Endodermal cell (in vitro differentiated cells): ENCODE results near the gene SCLY. TPM values are rescaled to one million over a fixed set of nuclear protein-coding genes. Genes with fewer than 3 reads are reported as not detected.

ENCODE experiments used
- DNase-seq: peaks from one replicate; pipeline ENCODE4 v3.0.0-alpha.2; 2017
- H3K27ac ChIP-seq: 2 replicates; pipeline ENCODE4 v1.5.1; 2013; ENCODE audit warnings: mild to moderate bottlenecking, low read depth, low read length, moderate library complexity
- H3K27me3 ChIP-seq: 2 replicates; pipeline ENCODE4 v1.6.1; 2013; ENCODE audit warnings: mild to moderate bottlenecking, low read length, moderate library complexity; ENCODE audit not compliant: insufficient read depth, control insufficient read depth, poor library complexity, severe bottlenecking
- H3K36me3 ChIP-seq: 2 replicates; pipeline ENCODE4 v1.7.0; 2013; ENCODE audit warnings: mild to moderate bottlenecking, low read length, moderate library complexity; ENCODE audit not compliant: control insufficient read depth, insufficient read depth
- H3K4me1 ChIP-seq: one replicate; pipeline ENCODE4 v1.7.0; 2013; ENCODE audit warnings: low read length; ENCODE audit not compliant: control insufficient read depth, insufficient read depth
- H3K4me3 ChIP-seq: 2 replicates; pipeline ENCODE4 v1.5.1; 2013; ENCODE audit warnings: mild to moderate bottlenecking, low read length, moderate library complexity
- H3K9ac ChIP-seq: 2 replicates; pipeline ENCODE4 v1.6.1; 2013; ENCODE audit warnings: mild to moderate bottlenecking, low read length, moderate library complexity; ENCODE audit not compliant: poor library complexity, severe bottlenecking; ENCODE audit errors: extremely low read depth
- H3K9me3 ChIP-seq: 2 replicates; pipeline ENCODE4 v1.6.1; 2013; ENCODE audit warnings: mild to moderate bottlenecking, low read length, moderate library complexity; ENCODE audit not compliant: control insufficient read depth
- H3K27ac Mint-ChIP-seq: 2 replicates; pipeline ENCODE4 v1.8.0; 2020; ENCODE audit warnings: mixed read lengths
- H3K27me3 Mint-ChIP-seq: 2 replicates; pipeline ENCODE4 v1.8.0; 2021; ENCODE audit warnings: mild to moderate bottlenecking, mixed read lengths; ENCODE audit not compliant: insufficient read depth
- H3K36me3 Mint-ChIP-seq: 2 replicates; pipeline ENCODE4 v1.8.0; 2020; ENCODE audit warnings: low read depth, mixed read lengths
- H3K4me1 Mint-ChIP-seq: 2 replicates; pipeline ENCODE4 v1.8.0; 2020; ENCODE audit warnings: mixed read lengths
- H3K4me3 Mint-ChIP-seq: 2 replicates; pipeline ENCODE4 v1.8.0; 2020; ENCODE audit warnings: mild to moderate bottlenecking, moderate library complexity, mixed read lengths
- H3K9me3 Mint-ChIP-seq: 2 replicates; pipeline ENCODE4 v1.8.0; 2020; ENCODE audit warnings: mild to moderate bottlenecking, mixed read lengths
- WGBS, 2 experiments: methylation state at CpG; one replicate each; pipeline versions ENCODE4 v1.1.5 to v1.1.7; 2013; ENCODE audit warnings: missing lambda C conversion rate in 2 of 2, mixed read lengths in 1 of 2; ENCODE audit not compliant: insufficient coverage in 1 of 2, insufficient read length in 1 of 2; 5-methylcytosine and 5-hydroxymethylcytosine counted together
- total RNA-seq, 2 donors: library from RNA; stranded (reverse); fragmentation: NEBNext Ultra II Directional in 1 of 2; extraction: Animal tissue kit (Norgen Biotek cat#: 25700) in 1 of 2; gene quantifications; 2 replicates in 1 of 2; 3 replicates in 1 of 2; pipeline ENCODE4 v1.2.1, GENCODE V29; 2021
- TF ChIP-seq, protein P1 (sequence below): fragments of 200-600 bp; sonication (generic); conservative IDR thresholded peaks from 2 replicates; pipeline ENCODE4 v1.5.0; 2021; ENCODE audit warnings: antibody characterized with exemption, mild to moderate bottlenecking

Gene SCLY
- total RNA-seq, 2 donors from 2014 or later: 39.0 to 45.0 TPM

DNA sequence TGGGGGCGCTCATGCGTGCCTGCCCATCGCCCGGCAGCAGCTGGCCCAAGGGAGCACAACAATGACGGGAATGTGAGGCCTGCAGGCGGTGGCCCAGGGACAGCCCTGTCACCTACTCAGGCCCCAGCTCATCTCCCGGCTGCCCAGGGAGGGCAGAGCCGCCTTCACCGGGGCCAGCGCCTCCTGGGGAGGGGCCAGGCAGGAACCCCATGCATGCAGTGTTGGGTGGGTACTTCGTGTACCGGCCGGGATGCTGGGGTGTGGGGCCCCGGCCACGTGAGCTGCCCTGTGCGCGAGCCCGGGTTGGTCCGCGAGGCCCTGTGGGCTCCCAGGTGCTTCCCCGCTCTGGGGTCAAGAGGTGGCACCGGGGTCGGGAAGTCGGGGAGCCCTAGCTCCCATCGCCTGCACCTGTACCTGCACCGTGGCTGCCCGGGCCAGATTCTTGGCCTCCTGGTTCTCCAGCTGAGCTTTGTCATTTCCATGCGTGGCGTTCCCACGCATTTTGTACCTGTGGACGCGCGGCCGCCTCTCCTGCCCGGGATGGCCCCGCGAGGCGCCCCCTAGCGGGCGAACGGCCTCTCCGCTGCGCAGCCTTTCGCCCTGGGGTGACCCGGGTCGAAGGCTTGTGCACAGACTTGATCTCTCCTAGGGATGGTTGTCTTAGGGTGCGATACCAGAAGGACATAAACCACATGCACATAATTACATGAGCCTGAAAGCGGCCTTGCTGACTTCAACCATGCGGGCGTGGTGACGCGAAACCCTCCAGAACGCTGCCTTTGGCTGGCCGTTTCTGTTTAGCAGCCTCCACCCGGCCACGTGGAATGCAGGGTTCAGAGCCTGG is 78.6 kb downstream of the SCLY start:
- H3K27me3 Mint-ChIP-seq: no peaks in the 10 kb centered on the region
- Histone ChIP-seq H3K9ac (no peak overlapping the region), H3K4me1 (no peaks in the 10 kb centered on the region), H3K9me3 (no peaks in the 10 kb centered on the region), H3K27ac (no peak overlapping the region), H3K4me3 (no peak overlapping the region), H3K27me3 (no peaks in the 10 kb centered on the region), H3K36me3 (no peaks in the 10 kb centered on the region)
- 79 to 81% methylated on average over 42 to 56 of the region's 56 CpGs for WGBS, 2 experiments
- TF ChIP-seq, protein P1, sequence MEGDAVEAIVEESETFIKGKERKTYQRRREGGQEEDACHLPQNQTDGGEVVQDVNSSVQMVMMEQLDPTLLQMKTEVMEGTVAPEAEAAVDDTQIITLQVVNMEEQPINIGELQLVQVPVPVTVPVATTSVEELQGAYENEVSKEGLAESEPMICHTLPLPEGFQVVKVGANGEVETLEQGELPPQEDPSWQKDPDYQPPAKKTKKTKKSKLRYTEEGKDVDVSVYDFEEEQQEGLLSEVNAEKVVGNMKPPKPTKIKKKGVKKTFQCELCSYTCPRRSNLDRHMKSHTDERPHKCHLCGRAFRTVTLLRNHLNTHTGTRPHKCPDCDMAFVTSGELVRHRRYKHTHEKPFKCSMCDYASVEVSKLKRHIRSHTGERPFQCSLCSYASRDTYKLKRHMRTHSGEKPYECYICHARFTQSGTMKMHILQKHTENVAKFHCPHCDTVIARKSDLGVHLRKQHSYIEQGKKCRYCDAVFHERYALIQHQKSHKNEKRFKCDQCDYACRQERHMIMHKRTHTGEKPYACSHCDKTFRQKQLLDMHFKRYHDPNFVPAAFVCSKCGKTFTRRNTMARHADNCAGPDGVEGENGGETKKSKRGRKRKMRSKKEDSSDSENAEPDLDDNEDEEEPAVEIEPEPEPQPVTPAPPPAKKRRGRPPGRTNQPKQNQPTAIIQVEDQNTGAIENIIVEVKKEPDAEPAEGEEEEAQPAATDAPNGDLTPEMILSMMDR: peak; percentile 97
- H3K9me3 Mint-ChIP-seq: no peaks in the 10 kb centered on the region
- DNase-seq: peak; percentile 82
- H3K36me3 Mint-ChIP-seq: no peaks in the 10 kb centered on the region
- H3K4me1 Mint-ChIP-seq: no peaks in the 10 kb centered on the region
- H3K4me3 Mint-ChIP-seq: no peak overlapping the region
- no peak overlapping the region for H3K27ac Mint-ChIP-seq

DNA sequence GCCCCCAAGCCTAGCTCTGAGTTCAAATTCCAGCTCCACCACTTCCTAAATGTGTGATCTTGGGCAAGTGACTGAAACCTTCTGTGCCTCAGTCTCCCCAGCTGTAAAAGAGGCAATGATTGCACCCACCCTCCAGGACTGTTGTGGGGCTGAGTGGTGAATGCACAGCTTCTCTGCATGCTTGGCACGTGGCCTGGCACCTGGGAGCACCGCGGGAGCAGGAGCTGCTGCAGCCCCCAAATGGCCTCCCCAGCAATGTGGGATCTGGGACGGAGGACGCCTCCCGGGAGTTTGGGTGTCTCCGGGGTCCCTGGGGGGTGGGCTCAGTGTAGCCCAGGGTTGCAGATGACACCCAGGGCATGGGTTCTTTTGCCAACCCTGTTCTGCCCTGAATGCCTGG is 79.2 kb downstream of the SCLY start:
- DNase-seq: no peak
- Histone ChIP-seq H3K4me3 (no peak overlapping the region), H3K27ac (no peak overlapping the region), H3K9me3 (no peaks in the 10 kb centered on the region), H3K9ac (no peak overlapping the region), H3K27me3 (no peaks in the 10 kb centered on the region), H3K36me3 (no peaks in the 10 kb centered on the region), H3K4me1 (no peaks in the 10 kb centered on the region)
- Mint-ChIP-seq H3K36me3 (no peaks in the 10 kb centered on the region), H3K27me3 (no peaks in the 10 kb centered on the region), H3K4me1 (no peaks in the 10 kb centered on the region), H3K27ac (no peak overlapping the region), H3K4me3 (no peak overlapping the region), H3K9me3 (no peaks in the 10 kb centered on the region)
- 95 to 100% methylated on average over 2 to 7 of the region's 7 CpGs for WGBS, 2 experiments
- TF ChIP-seq, protein P1: no peak

DNA sequence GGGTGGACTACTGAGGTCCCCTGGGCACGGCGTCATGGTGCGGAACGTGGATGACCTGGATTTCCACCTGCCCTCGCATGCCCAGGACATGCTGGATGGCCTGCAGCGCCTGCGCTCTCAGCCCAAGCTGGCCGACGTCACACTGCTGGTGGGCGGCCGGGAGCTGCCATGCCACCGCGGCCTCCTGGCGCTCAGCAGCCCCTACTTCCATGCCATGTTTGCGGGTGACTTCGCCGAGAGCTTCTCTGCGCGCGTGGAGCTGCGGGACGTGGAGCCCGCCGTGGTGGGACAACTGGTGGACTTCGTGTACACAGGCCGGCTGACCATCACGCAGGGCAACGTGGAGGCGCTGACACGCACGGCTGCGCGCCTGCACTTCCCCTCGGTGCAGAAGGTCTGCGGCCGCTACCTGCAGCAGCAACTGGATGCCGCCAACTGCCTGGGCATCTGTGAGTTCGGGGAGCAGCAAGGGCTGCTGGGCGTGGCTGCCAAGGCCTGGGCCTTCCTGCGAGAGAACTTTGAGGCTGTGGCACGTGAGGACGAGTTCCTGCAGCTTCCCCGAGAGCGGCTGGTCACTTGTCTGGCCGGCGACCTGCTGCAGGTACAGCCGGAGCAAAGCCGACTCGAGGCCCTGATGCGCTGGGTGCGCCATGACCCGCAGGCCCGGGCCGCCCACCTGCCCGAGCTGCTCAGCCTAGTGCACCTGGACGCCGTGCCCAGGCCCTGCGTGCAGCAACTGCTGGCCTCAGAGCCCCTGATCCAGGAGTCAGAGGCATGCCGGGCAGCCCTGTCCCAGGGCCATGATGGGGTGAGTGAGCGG is 80.1 kb downstream of the SCLY start:
- Mint-ChIP-seq H3K36me3 (no peaks in the 10 kb centered on the region), H3K9me3 (no peaks in the 10 kb centered on the region), H3K4me1 (no peaks in the 10 kb centered on the region), H3K27ac (no peak overlapping the region), H3K4me3 (no peak overlapping the region), H3K27me3 (no peaks in the 10 kb centered on the region)
- Histone ChIP-seq H3K4me1 (no peaks in the 10 kb centered on the region), H3K27me3 (no peaks in the 10 kb centered on the region), H3K9me3 (no peaks in the 10 kb centered on the region), H3K9ac (no peak overlapping the region), H3K27ac (no peak overlapping the region), H3K4me3 (no peak overlapping the region), H3K36me3 (no peaks in the 10 kb centered on the region)
- no peak for DNase-seq
- TF ChIP-seq, protein P1: no peak
- 93 to 94% methylated on average over 46 to 60 of the region's 60 CpGs for WGBS, 2 experiments
